ENCODE results near the gene RAB11FIP4. TPM values are rescaled to one million over a fixed set of nuclear protein-coding genes. Genes with fewer than 3 reads are reported as not detected.
A peak's percentile ranks its signal among the peaks of the same experiment; 100 is the strongest.

Gene RAB11FIP4
- total RNA-seq, 1 donor from 2014 or later = 103 TPM

GRCh38 chr17:31512104-31512740 is 120.7 kb downstream of the RAB11FIP4 start:
- H3K27me3 Mint-ChIP-seq (ENCODE audit: unreplicated experiment) = peaks cover 4% of the 10 kb centered on the region
- DNase-seq = peak; percentile 12
- TF ChIP-seq CTCF (IDR thresholded peaks at IDR 0.05; ENCODE audit: partially characterized antibody, unreplicated experiment) = no peak
- H3K9me3 Mint-ChIP-seq (ENCODE audit: unreplicated experiment) = peaks cover 14% of the 10 kb centered on the region
- H3K36me3 Mint-ChIP-seq (ENCODE audit: unreplicated experiment) = no peaks in the 10 kb centered on the region
- no peak overlapping the region for H3K4me3 Mint-ChIP-seq (ENCODE audit: unreplicated experiment)
- no peak overlapping the region for H3K27ac Mint-ChIP-seq (ENCODE audit: unreplicated experiment)
- H3K4me1 Mint-ChIP-seq (ENCODE audit: low read depth, unreplicated experiment) = peaks cover 28% of the 10 kb centered on the region

GRCh38 chr17:31512796-31513195 is 121.3 kb downstream of the RAB11FIP4 start:
- no peak overlapping the region for H3K27ac Mint-ChIP-seq (ENCODE audit: unreplicated experiment)
- peaks cover 4% of the 10 kb centered on the region for H3K27me3 Mint-ChIP-seq (ENCODE audit: unreplicated experiment)

GRCh38 chr17:31513731-31514427 is 122.4 kb downstream of the RAB11FIP4 start:
- peaks cover 30% of the 10 kb centered on the region for H3K4me1 Mint-ChIP-seq (ENCODE audit: low read depth, unreplicated experiment)
- H3K27me3 Mint-ChIP-seq (ENCODE audit: unreplicated experiment) = peaks cover 3% of the 10 kb centered on the region
- no peak overlapping the region for H3K4me3 Mint-ChIP-seq (ENCODE audit: unreplicated experiment)
- no peaks in the 10 kb centered on the region for H3K36me3 Mint-ChIP-seq (ENCODE audit: unreplicated experiment)
- peak; percentile 9 for DNase-seq
- H3K9me3 Mint-ChIP-seq (ENCODE audit: unreplicated experiment) = peaks cover 14% of the 10 kb centered on the region
- peak overlapping the region; percentile 48 for H3K27ac Mint-ChIP-seq (ENCODE audit: unreplicated experiment)
- TF ChIP-seq CTCF (IDR thresholded peaks at IDR 0.05; ENCODE audit: partially characterized antibody, unreplicated experiment) = no peak

More at GRCh38 chr17:31512796-31513195, 121.3 kb downstream of the RAB11FIP4 start:
- Mint-ChIP-seq H3K36me3 (ENCODE audit: unreplicated experiment) (no peaks in the 10 kb centered on the region), H3K9me3 (ENCODE audit: unreplicated experiment) (peaks cover 14% of the 10 kb centered on the region), H3K4me3 (ENCODE audit: unreplicated experiment) (no peak overlapping the region), H3K4me1 (ENCODE audit: low read depth, unreplicated experiment) (peaks cover 33% of the 10 kb centered on the region)
- no peak for TF ChIP-seq CTCF (IDR thresholded peaks at IDR 0.05; ENCODE audit: partially characterized antibody, unreplicated experiment)
- peak; percentile 10 for DNase-seq

DNA sequence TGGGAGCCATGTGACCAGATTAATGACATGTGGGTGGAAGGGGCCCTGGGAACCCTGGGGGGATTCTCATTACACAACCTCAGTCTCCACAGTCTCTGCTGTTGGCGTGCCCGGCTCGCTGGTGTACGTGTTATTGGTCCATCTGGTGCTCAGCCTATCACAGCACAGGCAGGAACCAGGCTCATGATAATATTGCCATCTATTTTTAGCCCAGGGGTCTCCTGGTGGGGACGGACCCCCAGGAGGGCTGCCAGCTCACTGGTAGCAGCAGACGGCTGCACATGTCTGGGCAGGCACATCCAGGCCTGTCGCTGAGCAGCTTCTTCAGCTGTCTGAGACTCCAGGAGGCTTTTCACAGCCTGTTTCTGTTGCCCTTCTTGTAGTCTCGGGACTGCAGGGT is 123.8 kb downstream of the RAB11FIP4 start:
- peak overlapping the region; percentile 42 for H3K4me3 Mint-ChIP-seq (ENCODE audit: unreplicated experiment)
- H3K9me3 Mint-ChIP-seq (ENCODE audit: unreplicated experiment) = peaks cover 12% of the 10 kb centered on the region
- peaks cover 4% of the 10 kb centered on the region for H3K27me3 Mint-ChIP-seq (ENCODE audit: unreplicated experiment)
- DNase-seq = peak; percentile 64
- H3K4me1 Mint-ChIP-seq (ENCODE audit: low read depth, unreplicated experiment) = peaks cover 27% of the 10 kb centered on the region
- no peaks in the 10 kb centered on the region for H3K36me3 Mint-ChIP-seq (ENCODE audit: unreplicated experiment)
- H3K27ac Mint-ChIP-seq (ENCODE audit: unreplicated experiment) = peak overlapping the region; percentile 88
- no peak for TF ChIP-seq CTCF (IDR thresholded peaks at IDR 0.05; ENCODE audit: partially characterized antibody, unreplicated experiment)

- TF ChIP-seq CTCF (IDR thresholded peaks at IDR 0.05; ENCODE audit: partially characterized antibody, unreplicated experiment) = no peak
- H3K36me3 Mint-ChIP-seq (ENCODE audit: unreplicated experiment) = no peaks in the 10 kb centered on the region
- peaks cover 4% of the 10 kb centered on the region for H3K27me3 Mint-ChIP-seq (ENCODE audit: unreplicated experiment)
- H3K9me3 Mint-ChIP-seq (ENCODE audit: unreplicated experiment) = peaks cover 10% of the 10 kb centered on the region
- peak; percentile 74 for DNase-seq
- H3K4me1 Mint-ChIP-seq (ENCODE audit: low read depth, unreplicated experiment) = peaks cover 25% of the 10 kb centered on the region
- H3K27ac Mint-ChIP-seq (ENCODE audit: unreplicated experiment) = peak overlapping the region; percentile 8
- H3K4me3 Mint-ChIP-seq (ENCODE audit: unreplicated experiment) = no peak overlapping the region
Observed at GRCh38 chr17:31517524-31517923, 126.0 kb downstream of the RAB11FIP4 start.

Measured in glutamatergic neuron (in vitro differentiated cells).